ENCODE measurements around the gene PDZK1IP1. TPM values are rescaled to one million over a fixed set of nuclear protein-coding genes. Genes with fewer than 3 reads are reported as not detected.

Gene PDZK1IP1
- total RNA-seq, 2 donors from 2014 or later: 3.1 to 10.6 TPM

DNA sequence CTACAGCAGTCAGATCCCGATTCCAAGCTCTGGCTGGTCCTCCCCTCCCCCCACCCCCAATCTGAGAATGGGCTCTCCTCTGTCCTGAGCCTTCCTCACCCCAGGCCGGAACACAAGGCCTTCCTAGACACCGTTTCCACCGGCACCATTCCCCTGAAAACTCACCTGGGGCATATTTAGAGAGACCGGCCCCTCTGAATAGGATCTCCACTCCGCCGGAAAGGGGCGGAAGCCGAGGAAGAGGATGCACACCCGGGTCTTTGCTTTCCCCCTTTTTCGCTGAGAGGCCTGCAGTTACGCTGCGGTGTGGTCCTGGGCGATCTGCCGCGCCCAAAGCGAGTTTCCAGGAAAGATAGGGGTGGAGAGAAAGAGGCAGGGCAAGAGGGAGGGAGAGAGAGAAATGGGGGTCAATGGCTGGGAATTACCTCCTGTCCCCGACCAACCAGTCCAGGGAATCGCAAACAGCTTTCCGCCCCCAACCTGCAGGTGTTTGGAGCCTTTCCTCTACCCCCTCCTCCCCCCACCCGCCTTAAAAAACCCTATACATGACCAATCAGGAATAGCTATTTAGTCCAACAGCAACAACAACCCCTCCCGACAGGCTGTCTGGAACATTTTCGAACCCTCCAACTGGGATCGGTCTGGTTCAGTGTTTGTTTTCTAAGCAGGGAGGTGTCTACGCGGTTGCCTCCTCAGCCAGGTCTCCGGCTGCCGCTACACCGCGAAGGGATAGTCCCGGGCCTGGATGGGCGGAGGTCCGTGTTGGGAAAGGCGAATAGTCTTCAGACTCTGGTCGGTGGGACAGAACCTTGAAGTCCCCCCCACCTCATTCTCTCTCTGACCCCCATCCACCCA is 39.4 kb upstream of the PDZK1IP1 start:
- Histone ChIP-seq H3K9me3 (no peaks in the 10 kb centered on the region), H3K4me1 (peaks cover 0 to 55% of the 10 kb centered on the region in 2 donors), H3K4me3 (peak overlapping the region; percentile 40 to 48), H3K27ac (peak overlapping the region; percentile 78 to 81), H3K36me3 (no peaks in the 10 kb centered on the region), H3K27me3 (peaks cover 29 to 62% of the 10 kb centered on the region in 2 donors)
- DNase-seq (ENCODE audit: low spot score): no peak
- TF ChIP-seq, protein P1, sequence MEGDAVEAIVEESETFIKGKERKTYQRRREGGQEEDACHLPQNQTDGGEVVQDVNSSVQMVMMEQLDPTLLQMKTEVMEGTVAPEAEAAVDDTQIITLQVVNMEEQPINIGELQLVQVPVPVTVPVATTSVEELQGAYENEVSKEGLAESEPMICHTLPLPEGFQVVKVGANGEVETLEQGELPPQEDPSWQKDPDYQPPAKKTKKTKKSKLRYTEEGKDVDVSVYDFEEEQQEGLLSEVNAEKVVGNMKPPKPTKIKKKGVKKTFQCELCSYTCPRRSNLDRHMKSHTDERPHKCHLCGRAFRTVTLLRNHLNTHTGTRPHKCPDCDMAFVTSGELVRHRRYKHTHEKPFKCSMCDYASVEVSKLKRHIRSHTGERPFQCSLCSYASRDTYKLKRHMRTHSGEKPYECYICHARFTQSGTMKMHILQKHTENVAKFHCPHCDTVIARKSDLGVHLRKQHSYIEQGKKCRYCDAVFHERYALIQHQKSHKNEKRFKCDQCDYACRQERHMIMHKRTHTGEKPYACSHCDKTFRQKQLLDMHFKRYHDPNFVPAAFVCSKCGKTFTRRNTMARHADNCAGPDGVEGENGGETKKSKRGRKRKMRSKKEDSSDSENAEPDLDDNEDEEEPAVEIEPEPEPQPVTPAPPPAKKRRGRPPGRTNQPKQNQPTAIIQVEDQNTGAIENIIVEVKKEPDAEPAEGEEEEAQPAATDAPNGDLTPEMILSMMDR (IDR thresholded peaks at IDR 0.05): no peak

DNA sequence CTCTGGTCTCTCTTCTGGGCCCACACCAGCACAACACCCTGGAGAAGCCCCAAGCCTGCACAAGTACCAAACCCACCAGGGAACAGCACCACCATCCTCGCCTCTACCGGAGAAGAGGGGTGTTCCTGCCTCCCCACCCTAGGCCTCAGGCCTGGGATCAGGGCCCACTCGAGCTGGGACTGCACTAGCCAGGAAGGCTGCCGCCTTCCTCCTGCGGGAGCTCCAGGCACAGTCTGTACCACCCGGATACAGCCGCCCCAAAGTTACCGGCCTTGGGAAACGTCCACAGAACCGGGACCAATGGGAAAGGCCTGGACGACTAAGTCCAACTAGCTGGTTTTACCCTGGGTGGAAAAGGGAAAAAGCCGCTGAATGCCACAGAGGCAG is 38.8 kb upstream of the PDZK1IP1 start:
- H3K36me3 ChIP-seq: no peaks in the 10 kb centered on the region
- H3K27me3 ChIP-seq: peaks cover 29 to 62% of the 10 kb centered on the region in 2 donors
- H3K9me3 ChIP-seq: no peaks in the 10 kb centered on the region
- H3K4me3 ChIP-seq: peak overlapping the region; percentile 40 to 48
- TF ChIP-seq, protein P1 (IDR thresholded peaks at IDR 0.05): no peak
- peaks cover 0 to 55% of the 10 kb centered on the region in 2 donors for H3K4me1 ChIP-seq
- no peak for DNase-seq (ENCODE audit: low spot score)
- H3K27ac ChIP-seq: peak overlapping the region; percentile 78 to 81

DNA sequence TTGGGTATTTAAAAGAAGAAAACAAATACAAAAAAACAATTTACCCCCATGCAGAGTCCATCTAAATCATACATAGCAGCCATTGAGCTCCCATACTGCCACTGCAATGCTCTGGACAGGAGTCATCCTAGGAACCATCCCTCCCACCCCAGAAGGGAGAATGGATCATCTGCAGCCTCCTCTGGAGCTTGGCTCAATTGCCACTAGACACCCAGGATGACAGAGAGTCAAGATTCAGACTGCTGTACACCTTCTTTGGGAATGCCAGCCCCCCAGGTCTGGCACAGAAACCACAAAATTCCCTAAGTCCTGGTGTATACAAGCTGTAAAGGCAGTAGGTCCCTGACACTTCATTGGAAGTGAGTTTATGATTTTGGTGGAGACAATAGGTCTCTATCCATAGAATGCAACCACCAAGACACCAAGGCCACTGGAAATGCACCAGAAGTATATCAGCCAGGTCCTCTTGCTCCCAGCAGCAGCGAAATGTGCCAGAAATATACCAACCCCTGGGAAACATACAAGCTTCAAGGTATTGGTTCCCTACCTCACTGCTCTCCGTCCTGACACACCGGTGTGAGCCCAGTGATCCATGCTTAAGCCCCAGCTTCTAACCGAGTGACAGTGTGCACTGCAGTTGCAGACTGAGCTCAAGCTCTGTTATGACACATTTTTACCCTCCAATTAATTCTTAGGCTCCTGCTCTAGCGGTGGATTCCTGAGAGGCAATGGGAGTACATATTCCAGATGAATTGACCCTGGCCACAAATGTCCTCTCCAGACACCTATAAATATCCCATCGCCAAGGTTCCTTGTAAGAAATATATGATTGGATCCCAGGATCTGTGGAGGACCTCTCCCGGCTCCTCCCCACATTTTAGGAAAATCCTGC is 37.8 kb upstream of the PDZK1IP1 start:
- no peak overlapping the region for H3K4me3 ChIP-seq
- TF ChIP-seq, protein P1 (IDR thresholded peaks at IDR 0.05): no peak

DNA sequence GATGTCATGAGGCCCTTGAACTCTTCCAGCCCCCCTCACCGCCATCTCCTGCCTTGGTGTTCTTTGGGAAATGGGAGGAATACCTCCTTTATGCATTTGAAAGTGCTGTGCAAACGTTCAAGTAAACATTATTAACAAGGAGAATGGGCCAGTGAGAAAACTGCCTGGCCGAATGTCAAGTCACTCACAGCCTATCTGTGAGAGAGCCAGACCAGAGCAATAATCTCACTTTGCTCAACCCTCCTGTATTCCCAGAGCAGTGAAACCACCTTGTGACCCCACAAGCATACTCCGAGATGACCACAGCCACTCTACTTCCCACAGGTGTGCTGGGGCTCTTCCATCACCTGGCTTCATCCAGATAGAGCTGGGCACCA is 37.0 kb upstream of the PDZK1IP1 start:
- TF ChIP-seq, protein P1 (IDR thresholded peaks at IDR 0.05): no peak
- Histone ChIP-seq H3K4me3 (no peak overlapping the region), H3K27ac (no peak overlapping the region), H3K9me3 (no peaks in the 10 kb centered on the region), H3K27me3 (peaks cover 28 to 59% of the 10 kb centered on the region in 2 donors), H3K4me1 (peaks cover 0 to 47% of the 10 kb centered on the region in 2 donors), H3K36me3 (no peaks in the 10 kb centered on the region)
- DNase-seq (ENCODE audit: low spot score): no peak

More for the DNA sequence above, 37.8 kb upstream of the PDZK1IP1 start:
- Histone ChIP-seq H3K27me3 (peaks cover 29 to 67% of the 10 kb centered on the region in 2 donors), H3K9me3 (no peaks in the 10 kb centered on the region), H3K36me3 (no peaks in the 10 kb centered on the region), H3K4me1 (peaks cover 0 to 55% of the 10 kb centered on the region in 2 donors), H3K27ac (no peak overlapping the region)
- no peak for DNase-seq (ENCODE audit: low spot score)

DNA sequence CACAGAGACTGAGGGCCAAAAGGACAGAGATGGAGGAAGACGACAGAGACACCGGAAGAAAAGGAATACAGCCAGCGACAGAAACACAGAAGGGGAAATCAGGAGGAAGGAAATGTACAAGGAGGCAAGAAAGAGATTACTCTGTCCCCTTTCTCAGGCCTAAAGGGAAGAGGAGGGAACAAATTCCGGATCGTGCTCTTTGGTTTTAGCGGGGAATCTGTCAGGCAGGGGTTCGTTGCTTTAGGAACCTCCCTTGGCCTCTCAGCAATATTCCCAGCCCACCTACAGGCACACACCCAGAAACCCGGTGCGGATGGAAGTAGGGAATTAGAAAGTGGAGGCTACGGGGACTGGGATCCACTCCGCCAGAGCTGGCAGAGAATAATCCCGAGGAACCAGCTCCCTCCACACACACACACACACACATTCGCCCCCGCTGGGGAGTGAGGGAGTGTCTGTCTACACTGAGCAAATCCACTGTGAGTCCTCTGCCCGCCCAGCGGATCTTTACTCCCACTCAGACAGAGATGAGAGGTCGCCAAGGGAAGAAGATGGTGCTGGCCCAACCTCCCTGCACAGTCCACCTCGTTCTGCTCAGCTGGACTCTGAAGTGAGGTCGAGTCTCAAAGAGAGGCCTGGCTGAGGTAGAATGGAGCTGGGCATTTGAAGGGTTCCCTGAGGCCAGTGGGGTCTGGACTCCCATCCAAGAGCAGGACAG is 36.4 kb upstream of the PDZK1IP1 start:
- Histone ChIP-seq H3K9me3 (no peaks in the 10 kb centered on the region), H3K27me3 (peaks cover 23 to 54% of the 10 kb centered on the region in 2 donors), H3K4me3 (peak overlapping the region in 1 of 2 donors; percentile 38), H3K36me3 (no peaks in the 10 kb centered on the region), H3K4me1 (peaks cover 0 to 42% of the 10 kb centered on the region in 2 donors), H3K27ac (no peak overlapping the region)
- DNase-seq (ENCODE audit: low spot score): no peak
- TF ChIP-seq, protein P1 (IDR thresholded peaks at IDR 0.05): no peak
